Type B pancreatic cell (in vitro differentiated cells): Measurements from ENCODE around the gene CDK14. TPM values are rescaled to one million over a fixed set of nuclear protein-coding genes. Genes with fewer than 3 reads are reported as not detected.
"Not testable (repeated sequence)": the region's sequence is repeated elsewhere in the genome, so short reads cannot be mapped to it uniquely, and the experiment has no call there.

Source experiments
- DNase-seq: peaks from one replicate; pipeline ENCODE4 v3.0.0; 2021; ENCODE audit warnings: mixed read lengths; ENCODE audit not compliant: unreplicated experiment; ENCODE audit errors: extremely low spot score
- H3K27ac Mint-ChIP-seq: 2 replicates; pipeline ENCODE4 v1.8.0; 2021; ENCODE audit warnings: mild to moderate bottlenecking, mixed read lengths
- H3K27me3 Mint-ChIP-seq: 2 replicates; pipeline ENCODE4 v1.8.0; 2021; ENCODE audit warnings: mixed read lengths
- H3K36me3 Mint-ChIP-seq: 2 replicates; pipeline ENCODE4 v1.8.0; 2021; ENCODE audit warnings: mixed read lengths
- H3K4me1 Mint-ChIP-seq: one replicate; pipeline ENCODE4 v1.8.0; 2021; ENCODE audit warnings: mixed read lengths; ENCODE audit not compliant: unreplicated experiment
- H3K4me3 Mint-ChIP-seq: 2 replicates; pipeline ENCODE4 v1.8.0; 2021; ENCODE audit warnings: mild to moderate bottlenecking, mixed read lengths
- H3K9me3 Mint-ChIP-seq: 2 replicates; pipeline ENCODE4 v1.8.0; 2021; ENCODE audit warnings: mixed read lengths
- total RNA-seq: library from RNA; stranded (reverse); gene quantifications from 2 replicates; pipeline ENCODE4 v1.2.1, GENCODE V29; 2021; ENCODE audit warnings: low replicate concordance
- TF ChIP-seq, protein P1 (sequence below): fragments of 200-600 bp; sonication (generic); conservative IDR thresholded peaks from 2 replicates; pipeline ENCODE4 v1.5.0; 2021; ENCODE audit warnings: antibody characterized with exemption, mild to moderate bottlenecking

CDK14 gene
- total RNA-seq, 1 donor from 2014 or later: 43.5 TPM

DNA sequence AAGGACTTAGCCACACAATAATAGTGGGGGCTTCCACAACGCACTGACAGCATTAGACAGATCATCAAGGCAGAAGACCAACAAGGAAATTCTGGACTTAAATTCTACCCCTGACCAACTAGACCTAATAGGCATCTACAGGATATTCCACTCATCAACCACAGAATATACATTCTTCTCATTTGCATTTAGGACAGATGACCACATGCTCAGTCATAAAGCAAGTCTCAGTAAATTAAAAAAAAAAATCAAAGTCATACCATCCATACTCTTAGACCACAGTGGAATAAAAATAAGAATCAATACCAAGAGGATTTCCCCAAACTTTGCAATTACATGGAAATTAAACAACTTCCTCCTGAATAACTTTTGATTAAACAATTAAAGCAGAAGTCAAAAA is 155.9 kb downstream of the CDK14 start:
- Mint-ChIP-seq H3K4me1 (no peaks in the 10 kb centered on the region), H3K27ac (no peak overlapping the region), H3K4me3 (no peak overlapping the region), H3K27me3 (no peaks in the 10 kb centered on the region), H3K36me3 (peaks cover 7% of the 10 kb centered on the region), H3K9me3 (no peaks in the 10 kb centered on the region)
- no peak for DNase-seq
- TF ChIP-seq, protein P1, sequence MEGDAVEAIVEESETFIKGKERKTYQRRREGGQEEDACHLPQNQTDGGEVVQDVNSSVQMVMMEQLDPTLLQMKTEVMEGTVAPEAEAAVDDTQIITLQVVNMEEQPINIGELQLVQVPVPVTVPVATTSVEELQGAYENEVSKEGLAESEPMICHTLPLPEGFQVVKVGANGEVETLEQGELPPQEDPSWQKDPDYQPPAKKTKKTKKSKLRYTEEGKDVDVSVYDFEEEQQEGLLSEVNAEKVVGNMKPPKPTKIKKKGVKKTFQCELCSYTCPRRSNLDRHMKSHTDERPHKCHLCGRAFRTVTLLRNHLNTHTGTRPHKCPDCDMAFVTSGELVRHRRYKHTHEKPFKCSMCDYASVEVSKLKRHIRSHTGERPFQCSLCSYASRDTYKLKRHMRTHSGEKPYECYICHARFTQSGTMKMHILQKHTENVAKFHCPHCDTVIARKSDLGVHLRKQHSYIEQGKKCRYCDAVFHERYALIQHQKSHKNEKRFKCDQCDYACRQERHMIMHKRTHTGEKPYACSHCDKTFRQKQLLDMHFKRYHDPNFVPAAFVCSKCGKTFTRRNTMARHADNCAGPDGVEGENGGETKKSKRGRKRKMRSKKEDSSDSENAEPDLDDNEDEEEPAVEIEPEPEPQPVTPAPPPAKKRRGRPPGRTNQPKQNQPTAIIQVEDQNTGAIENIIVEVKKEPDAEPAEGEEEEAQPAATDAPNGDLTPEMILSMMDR: no peak

DNA sequence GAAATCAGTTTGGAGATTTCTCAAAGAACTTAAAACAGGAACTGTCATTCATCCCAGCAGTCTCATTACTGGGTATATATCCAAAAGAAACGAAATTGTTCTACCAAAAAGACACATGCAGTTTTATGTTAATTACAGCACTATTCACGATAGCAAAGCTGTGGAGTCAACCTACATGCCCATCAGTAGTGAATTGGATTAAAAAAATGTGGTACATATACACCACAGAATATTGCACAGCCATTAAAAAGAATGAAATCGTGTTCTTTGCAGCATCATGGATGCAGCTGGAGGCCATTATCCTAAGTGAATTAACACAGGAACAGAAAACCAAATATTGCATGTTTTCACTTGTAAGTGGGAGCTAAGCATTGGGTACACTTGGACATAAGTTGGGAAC is 158.9 kb downstream of the CDK14 start:
- DNase-seq: no peak
- Mint-ChIP-seq H3K4me1 (peaks cover 10% of the 10 kb centered on the region), H3K36me3 (no peaks in the 10 kb centered on the region), H3K27me3 (no peaks in the 10 kb centered on the region), H3K27ac (no peak overlapping the region), H3K4me3 (no peak overlapping the region), H3K9me3 (no peaks in the 10 kb centered on the region)
- TF ChIP-seq, protein P1: no peak

DNA sequence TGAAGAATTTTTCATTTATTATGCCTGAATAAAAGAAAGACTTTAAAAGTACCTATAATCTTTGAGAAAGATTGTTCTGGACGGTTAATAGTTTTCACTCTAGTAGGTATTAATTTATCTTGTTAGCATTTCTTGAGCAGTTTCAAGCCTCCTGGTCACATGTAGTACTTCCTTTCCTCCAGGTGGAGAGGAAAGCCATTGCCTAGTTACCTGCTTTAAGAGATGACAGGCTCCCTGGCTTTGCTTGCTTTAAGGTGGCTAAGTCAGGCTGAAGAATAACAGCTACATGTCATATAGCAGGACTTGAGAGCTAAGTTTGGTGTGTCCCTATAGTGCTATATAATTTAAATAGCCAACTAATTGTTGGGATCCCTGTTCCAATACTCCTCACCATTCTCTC is 160.2 kb downstream of the CDK14 start:
- DNase-seq: no peak
- no peaks in the 10 kb centered on the region for H3K9me3 Mint-ChIP-seq
- TF ChIP-seq, protein P1: no peak
- H3K4me3 Mint-ChIP-seq: no peak overlapping the region
- H3K27me3 Mint-ChIP-seq: no peaks in the 10 kb centered on the region
- H3K36me3 Mint-ChIP-seq: no peaks in the 10 kb centered on the region
- H3K27ac Mint-ChIP-seq: no peak overlapping the region
- peaks cover 18% of the 10 kb centered on the region for H3K4me1 Mint-ChIP-seq

DNA sequence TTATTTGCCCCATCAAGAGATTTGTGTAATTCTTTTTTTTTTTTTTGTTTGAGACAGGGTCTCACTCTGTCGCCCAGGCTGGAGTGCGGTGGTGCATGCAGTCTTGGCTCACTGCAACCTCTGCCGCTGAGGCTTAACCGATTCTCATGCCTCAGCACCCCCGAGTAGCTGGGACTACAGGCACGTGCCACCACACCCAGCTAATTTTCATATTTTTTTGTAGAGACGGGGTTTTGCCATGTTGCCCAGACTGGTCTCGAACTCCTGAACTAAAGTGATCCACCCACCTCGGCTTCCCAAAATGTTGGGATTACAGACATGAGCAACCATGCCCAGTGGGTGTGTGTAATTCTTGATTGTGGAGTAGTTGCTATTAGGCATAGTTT is 161.4 kb downstream of the CDK14 start:
- H3K36me3 Mint-ChIP-seq, H3K27me3 Mint-ChIP-seq, H3K4me3 Mint-ChIP-seq, H3K27ac Mint-ChIP-seq, H3K9me3 Mint-ChIP-seq, DNase-seq: not testable (repeated sequence)
- H3K4me1 Mint-ChIP-seq: peaks cover 18% of the 10 kb centered on the region

DNA sequence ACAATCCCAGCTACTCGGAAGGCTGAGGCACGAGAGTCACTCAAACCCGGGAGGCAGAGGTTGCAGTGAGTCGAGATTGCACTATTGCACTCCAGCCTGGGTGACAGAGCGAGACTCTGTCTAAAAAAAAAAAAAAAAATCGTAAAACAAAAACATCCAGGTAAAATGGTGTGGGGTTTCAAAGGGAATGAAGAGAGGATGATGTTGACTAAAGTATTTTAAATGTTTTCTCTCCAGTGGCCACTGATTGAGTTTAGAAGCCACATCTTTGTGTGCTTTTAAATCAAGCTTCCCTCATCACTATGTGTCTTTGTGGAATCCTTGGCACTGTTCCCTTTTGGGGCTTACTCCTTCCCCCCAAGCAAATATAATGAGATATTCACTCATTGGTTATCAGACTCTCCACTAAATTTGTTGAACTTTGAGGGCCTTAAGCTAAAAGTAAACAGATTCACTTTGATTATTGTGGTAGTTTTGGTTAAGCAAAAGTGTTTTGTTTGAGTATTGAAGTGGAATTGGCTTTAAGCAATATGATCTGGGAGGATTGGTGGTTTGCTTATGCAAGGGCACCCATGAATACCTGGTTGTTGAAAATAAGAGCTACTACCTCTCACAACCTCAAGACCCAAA is 162.9 kb downstream of the CDK14 start:
- no peak for DNase-seq
- no peak overlapping the region for H3K4me3 Mint-ChIP-seq
- H3K9me3 Mint-ChIP-seq: no peaks in the 10 kb centered on the region
- H3K27me3 Mint-ChIP-seq: no peaks in the 10 kb centered on the region
- H3K36me3 Mint-ChIP-seq: no peaks in the 10 kb centered on the region
- no peak overlapping the region for H3K27ac Mint-ChIP-seq
- TF ChIP-seq, protein P1: no peak
- peaks cover 18% of the 10 kb centered on the region for H3K4me1 Mint-ChIP-seq

DNA sequence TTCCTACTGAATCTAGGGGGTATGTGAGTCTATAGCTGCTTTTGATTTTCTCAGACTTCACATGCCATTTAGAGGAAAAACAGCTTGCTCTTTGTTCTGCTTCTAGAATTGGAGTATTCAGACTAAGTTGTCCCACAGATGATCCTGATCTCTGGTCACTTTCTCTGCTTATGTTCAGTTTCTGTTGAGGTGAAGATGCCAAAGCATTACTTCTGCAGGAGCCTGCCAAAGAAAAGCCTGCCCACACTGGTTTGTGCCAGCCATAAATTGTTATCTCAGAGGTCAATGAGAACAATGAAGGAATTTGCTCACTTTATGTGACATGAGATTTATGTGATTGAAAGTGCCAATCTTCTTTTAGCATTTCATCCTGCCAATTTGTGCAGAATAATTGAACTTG is 163.6 kb downstream of the CDK14 start:
- Mint-ChIP-seq H3K4me1 (peaks cover 24% of the 10 kb centered on the region), H3K27ac (no peak overlapping the region), H3K9me3 (no peaks in the 10 kb centered on the region), H3K36me3 (no peaks in the 10 kb centered on the region), H3K4me3 (no peak overlapping the region), H3K27me3 (no peaks in the 10 kb centered on the region)
- TF ChIP-seq, protein P1: no peak
- no peak for DNase-seq
